Left ventricle myocardium inferior (tissue), 1 donor: Measurements from ENCODE around the gene SLC7A11. TPM values are rescaled to one million over a fixed set of nuclear protein-coding genes. Genes with fewer than 3 reads are reported as not detected.
"Not testable (repeated sequence)": the region's sequence is repeated elsewhere in the genome, so short reads cannot be mapped to it uniquely, and the experiment has no call there.

Experiments used
- DNase-seq: peaks from one replicate; pipeline ENCODE4 v3.0.0-alpha.2; 2020
- H3K27ac ChIP-seq: fragments of 200-600 bp; replicated peaks from 2 replicates; pipeline ENCODE4 v1.8.0; 2021
- H3K27me3 ChIP-seq: fragments of 200-600 bp; 2 replicates; pipeline ENCODE4 v1.8.0; 2021; ENCODE audit warnings: low read depth
- H3K36me3 ChIP-seq: fragments of 200-600 bp; 2 replicates; pipeline ENCODE4 v1.8.0; 2021
- H3K4me1 ChIP-seq: fragments of 200-600 bp; 2 replicates; pipeline ENCODE4 v1.8.0; 2021
- H3K4me3 ChIP-seq: fragments of 200-600 bp; 2 replicates; pipeline ENCODE4 v1.8.0; 2021; ENCODE audit warnings: mild to moderate bottlenecking, moderate library complexity
- H3K9me3 ChIP-seq: fragments of 200-600 bp; replicated peaks from 2 replicates; pipeline ENCODE4 v1.8.0; 2021
- CTCF ChIP-seq: fragments of 200-600 bp; IDR thresholded peaks from 2 replicates; pipeline ENCODE4 v1.8.0; 2021; ENCODE audit warnings: antibody characterized with exemption, mild to moderate bottlenecking, borderline replicate concordance
- intact Hi-C: fragments of 100-400 bp; cut with micrococcal nuclease; formaldehyde crosslinking; loops from one replicate; pipeline ENCODE4 v1.11.0; 2022
- total RNA-seq: library from RNA; stranded (reverse); fragmentation: NEBNext Ultra II Directional; extraction: Animal tissue kit (Norgen Biotek cat#: 25700); gene quantifications from one replicate; pipeline ENCODE4 v1.2.1, GENCODE V29; 2021
- donor health status: DM: no; HTN: yes; CAD: no; lungs with severe emphysema.

The SLC7A11 gene
- total RNA-seq, 1 donor from 2014 or later = 0.19 TPM

- DNase-seq = no peak
- no peak overlapping the region for H3K27ac ChIP-seq
- H3K4me1 ChIP-seq = peaks cover 17% of the 10 kb centered on the region
- no peak overlapping the region for H3K4me3 ChIP-seq
- no peaks in the 10 kb centered on the region for H3K36me3 ChIP-seq
- no peak for TF ChIP-seq CTCF
- no peaks in the 10 kb centered on the region for H3K9me3 ChIP-seq
- intact Hi-C loops = no loop called here
- H3K27me3 ChIP-seq = no peaks in the 10 kb centered on the region
Measured at GRCh38 chr4:138223231-138223910, 18.8 kb downstream of the SLC7A11 start.

DNA sequence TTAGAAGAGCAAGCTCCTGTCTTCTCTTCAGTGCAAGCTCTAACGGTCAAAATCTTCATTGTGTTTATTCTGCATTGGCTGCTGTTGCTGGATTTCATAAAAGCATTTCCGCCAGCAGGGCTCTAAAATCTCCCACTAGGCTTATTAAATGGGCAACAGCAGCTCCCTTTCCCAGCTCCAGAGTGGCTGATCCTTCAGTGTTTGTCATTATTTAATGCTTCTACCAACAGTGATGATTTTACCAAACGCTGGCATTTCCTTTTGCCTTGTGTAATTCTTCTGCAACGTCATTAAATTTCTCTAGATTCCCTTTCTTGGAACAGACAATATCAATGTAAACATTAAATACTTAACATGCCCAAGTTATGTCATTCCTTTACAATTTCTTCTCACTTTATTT lies 20.1 kb downstream of the SLC7A11 start:
- Histone ChIP-seq H3K27ac (no peak overlapping the region), H3K36me3 (no peaks in the 10 kb centered on the region), H3K4me3 (no peak overlapping the region), H3K9me3 (no peaks in the 10 kb centered on the region), H3K4me1 (peaks cover 17% of the 10 kb centered on the region), H3K27me3 (no peaks in the 10 kb centered on the region)
- intact Hi-C loops = no loop called here
- DNase-seq = no peak
- no peak for TF ChIP-seq CTCF

DNA sequence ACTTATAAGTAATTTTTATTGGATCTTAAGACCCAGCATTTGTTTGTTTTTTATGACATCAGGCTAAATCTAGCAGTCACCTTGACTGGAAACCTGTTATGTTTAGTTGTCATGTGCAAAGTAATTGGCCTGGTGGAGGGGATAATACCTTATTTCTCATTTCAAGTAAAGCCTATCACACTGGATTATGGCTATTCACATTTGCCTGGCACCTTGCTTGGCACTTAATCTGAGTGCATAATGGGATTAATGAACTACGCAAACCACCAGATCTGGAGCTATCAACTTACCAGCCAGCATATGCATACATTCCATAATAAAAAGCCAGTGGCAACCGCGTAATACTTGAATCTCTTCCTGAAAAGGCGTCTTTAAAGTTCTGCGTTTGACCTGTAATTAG lies 23.2 kb downstream of the SLC7A11 start:
- Histone ChIP-seq H3K36me3 (no peaks in the 10 kb centered on the region), H3K27ac (no peak overlapping the region), H3K9me3 (no peaks in the 10 kb centered on the region), H3K4me3 (no peak overlapping the region), H3K27me3 (no peaks in the 10 kb centered on the region), H3K4me1 (peaks cover 17% of the 10 kb centered on the region)
- DNase-seq = no peak
- intact Hi-C loops = no loop called here
- TF ChIP-seq CTCF = no peak

GRCh38 chr4:138217567-138217966 lies 24.6 kb downstream of the SLC7A11 start:
- no peak for TF ChIP-seq CTCF
- Histone ChIP-seq H3K27me3 (no peaks in the 10 kb centered on the region), H3K4me3 (no peak overlapping the region), H3K27ac (peak overlapping the region; percentile 4), H3K9me3 (no peaks in the 10 kb centered on the region), H3K36me3 (no peaks in the 10 kb centered on the region), H3K4me1 (peaks cover 10% of the 10 kb centered on the region)
- DNase-seq = no peak
- intact Hi-C loops = no loop called here

DNA sequence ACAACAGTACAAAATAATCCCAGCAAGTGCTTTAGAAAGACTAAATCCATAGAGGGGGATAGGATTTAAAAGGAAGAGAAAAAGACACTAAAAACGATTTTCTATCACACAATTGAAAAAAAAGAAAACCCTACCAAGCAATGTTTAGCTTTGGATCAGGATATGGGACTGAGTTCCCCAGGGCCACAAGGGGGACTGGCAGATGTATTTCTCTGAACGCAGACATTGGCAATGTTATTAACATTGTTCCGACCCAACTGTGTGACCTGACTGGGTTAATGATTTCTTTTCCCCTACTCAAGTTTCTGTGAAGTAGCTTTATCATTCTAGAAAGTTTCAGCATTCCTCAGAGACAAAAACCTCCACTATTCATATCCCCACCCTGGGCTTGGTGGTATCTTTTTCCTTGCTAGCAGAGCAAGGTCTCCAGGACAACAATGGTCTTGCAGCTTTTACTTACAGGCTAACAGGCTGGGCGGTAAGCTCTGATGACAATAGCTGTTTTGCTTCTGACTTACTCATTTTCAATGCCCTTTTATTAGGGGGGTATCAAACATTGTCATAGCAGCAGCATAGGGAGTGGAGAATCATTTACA lies 25.8 kb downstream of the SLC7A11 start:
- Histone ChIP-seq H3K36me3 (no peaks in the 10 kb centered on the region), H3K4me1 (no peaks in the 10 kb centered on the region), H3K27me3 (no peaks in the 10 kb centered on the region), H3K27ac (no peak overlapping the region), H3K9me3 (no peaks in the 10 kb centered on the region), H3K4me3 (no peak overlapping the region)
- DNase-seq = no peak
- intact Hi-C loops = no loop called here
- TF ChIP-seq CTCF = no peak

DNA sequence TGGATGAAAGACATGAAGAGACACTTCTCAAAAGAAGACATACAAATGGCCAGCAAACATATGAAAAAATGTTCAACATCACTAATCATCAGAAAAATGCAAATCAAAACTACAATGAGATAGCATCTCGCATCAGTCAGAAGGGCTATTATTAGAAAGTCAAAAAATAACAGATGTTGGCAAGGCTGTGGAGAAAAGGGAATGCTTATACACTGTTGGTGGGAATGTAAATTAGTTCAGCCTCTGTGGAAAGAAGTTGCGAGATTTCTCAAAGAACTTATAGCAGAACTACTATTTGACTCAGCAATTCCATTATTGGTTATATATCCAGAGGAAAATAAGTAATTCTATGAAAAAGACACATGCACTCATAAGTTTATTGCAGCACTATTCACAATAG lies 31.6 kb downstream of the SLC7A11 start:
- H3K36me3 ChIP-seq, H3K27me3 ChIP-seq, DNase-seq, H3K9me3 ChIP-seq, intact Hi-C loops, H3K4me3 ChIP-seq, H3K4me1 ChIP-seq, H3K27ac ChIP-seq: not testable (repeated sequence)
